NCI-H345 treated with DMSO at 0.1 percent for 48 hours (cell line): Measurements from ENCODE around the gene SMIM41.

Source experiments
- DNase-seq: peaks from one replicate; lab custom pipeline; 2025; ENCODE audit not compliant: unreplicated experiment; lab: John Stamatoyannopoulos, UW

SMIM41 gene

GRCh38 chr12:52145228-52146088 lies 66.0 kb downstream of the SMIM41 start:
- DNase-seq: no peak

DNA sequence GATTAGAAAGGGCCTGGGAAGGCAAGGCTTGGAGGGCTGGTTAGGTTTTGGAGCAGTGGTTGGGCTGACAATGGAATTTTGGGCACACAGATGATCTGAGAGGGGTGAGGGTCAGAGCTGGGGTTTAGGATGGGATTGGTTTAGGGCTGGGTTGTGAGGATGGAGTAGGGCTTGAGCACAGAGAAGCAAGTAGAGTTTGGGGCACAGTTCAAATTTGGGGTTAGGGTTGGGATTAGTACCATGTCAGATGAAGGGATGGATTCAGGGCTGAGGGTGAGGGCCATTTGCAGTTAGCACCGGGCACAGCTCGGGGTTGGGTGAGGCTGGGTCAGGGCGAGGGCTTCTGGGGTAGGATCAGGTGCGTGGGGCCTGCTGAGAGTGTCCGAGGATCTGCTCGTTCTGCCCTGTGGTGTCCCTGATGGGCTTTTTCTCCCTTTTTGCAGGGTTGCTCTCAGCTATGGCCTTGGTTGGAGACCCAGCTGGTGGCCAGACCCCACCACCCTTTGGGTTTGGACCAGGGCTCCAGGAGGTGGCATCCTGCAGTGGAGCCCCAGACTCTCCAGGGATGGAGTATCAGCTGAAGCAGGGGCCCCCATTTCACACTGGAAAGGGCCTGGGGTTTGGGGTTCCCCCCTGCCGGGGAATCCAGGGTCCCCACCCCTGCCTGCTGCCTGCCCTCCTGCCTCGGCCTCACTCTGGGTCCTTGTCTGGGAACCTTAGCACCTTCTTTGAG lies 66.8 kb downstream of the SMIM41 start:
- DNase-seq: no peak

GRCh38 chr12:52146822-52147366 lies 67.4 kb downstream of the SMIM41 start:
- DNase-seq: no peak

GRCh38 chr12:52147367-52147963 lies 68.0 kb downstream of the SMIM41 start:
- no peak for DNase-seq

DNA sequence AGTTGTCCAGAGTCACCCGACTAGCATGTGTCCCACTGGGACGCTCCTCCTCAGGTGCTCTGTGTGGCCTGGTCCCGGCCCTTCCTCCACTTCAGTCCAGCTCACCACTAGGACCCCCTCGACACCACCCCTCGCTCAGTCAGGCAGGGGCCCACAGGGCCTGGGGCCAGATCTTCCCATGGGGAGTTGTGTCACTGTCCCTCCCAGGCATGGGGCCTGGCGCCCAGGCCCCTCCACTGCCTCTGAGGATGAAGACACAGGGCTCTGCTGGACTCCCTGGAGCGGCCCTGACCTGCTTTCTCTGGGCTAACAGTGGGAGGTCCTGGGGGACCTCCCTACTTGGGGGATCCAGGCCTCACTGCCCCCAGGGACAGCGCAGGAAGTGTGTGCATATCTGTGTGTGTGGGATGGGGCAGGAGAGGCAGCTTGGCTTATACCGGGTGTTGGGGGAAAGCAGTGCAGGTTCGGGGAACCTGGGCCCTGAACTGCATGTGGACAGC lies 68.5 kb downstream of the SMIM41 start:
- no peak for DNase-seq

- no peak for DNase-seq
Measured at GRCh38 chr12:52148464-52149181, 69.1 kb downstream of the SMIM41 start.

GRCh38 chr12:52149182-52149641 lies 69.7 kb downstream of the SMIM41 start:
- DNase-seq: no peak

- DNase-seq: no peak
Measured at GRCh38 chr12:52149651-52150241, 70.2 kb downstream of the SMIM41 start.

DNA sequence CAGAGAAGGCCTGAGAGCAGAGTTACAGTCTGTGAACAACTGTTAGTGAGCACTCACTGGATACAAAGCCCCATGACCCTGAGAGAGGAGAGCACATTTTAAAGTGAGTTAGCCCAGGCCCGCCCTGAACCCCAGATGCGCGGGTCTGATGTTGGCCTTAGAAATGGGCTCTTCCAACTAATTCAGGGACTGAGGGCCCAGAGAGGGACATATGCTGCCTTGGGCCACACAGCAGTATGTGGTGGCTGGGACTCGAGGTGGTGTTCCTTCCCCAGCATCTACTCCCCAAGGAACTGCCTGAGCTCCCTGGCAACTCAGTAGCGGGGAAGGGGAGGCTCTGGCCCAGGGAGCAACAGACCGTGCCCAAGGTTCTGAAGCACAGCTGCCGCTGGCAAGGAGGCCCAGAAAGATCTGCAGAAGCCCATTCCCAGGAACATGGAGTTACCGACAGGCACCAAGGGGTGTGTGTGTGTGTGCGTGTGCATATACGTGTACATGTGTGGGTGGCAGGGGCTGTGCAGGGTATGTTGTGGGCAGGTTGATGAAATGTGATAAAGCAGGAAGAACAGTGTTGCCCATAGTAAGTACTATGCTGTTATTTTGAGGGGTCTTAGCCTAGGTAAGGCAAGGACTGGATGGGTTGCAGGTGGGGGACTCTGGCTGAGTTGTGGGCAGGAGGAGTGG lies 71.8 kb downstream of the SMIM41 start:
- DNase-seq: no peak

DNA sequence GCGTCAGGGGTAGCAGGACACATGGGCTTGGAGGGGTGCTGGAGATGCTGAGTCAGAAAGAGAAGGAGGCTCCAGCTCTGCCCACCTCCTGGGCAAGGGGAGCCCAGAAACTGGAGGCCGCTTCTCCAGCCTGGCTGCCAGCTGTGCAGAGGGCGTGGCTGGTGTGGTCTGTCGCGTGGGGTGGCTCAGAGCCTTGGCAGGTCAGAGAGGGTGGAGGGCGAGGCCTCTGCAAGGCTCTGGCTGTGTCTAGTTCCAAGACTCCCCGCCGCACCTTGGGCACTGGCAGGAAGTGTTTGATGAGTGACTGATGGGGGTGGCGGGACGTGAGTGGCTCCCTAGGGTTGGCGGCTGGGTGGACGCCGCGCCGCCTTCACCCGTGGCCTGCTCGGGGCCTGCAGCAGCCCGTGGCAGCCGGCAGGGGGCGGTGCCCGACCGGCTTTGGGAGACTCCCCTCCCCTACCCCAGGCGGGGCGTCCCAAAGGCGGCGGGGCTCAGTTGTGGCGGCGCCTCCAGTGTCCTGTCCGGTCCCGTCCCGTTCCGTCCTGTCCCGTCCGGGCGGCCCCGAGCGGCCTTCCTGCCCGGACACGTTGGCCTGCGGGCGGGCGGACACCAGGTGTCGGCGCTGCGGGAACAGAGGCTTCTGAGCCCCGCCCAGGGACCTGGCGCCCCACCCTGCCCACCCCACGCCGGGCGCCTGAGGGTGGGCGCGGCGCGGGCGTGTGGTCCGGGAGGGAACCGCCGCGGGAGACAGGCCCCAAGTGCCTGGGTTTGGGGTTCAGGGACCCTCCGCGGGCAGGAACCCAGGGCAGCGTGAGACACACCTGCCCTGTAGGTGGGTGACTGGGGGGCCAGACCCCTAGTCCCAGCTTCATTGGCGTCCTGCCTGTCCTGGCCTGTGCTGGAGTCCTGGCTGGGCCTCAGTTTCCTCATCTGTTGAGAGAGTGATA lies 72.6 kb downstream of the SMIM41 start:
- DNase-seq: no peak

DNA sequence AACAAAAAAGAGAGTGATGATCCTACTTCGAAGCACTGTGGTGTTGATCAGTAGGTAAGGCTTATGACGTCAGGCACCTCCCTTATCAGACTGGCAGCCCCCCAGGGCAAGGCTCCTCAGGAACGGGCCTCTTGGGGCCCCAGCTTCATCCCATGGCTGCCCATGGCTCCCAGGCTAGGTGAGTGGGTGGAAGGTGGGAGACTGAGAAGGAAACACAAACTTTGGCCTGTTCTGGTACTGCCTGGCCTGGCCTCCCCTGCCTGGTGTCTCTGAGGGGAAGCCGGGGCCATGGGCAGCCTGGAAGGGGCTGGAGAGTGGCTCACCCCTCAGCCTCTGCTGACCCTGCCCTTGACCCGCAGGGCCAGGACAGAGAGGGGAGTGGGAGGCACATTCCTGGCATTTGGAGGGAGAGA lies 73.4 kb downstream of the SMIM41 start:
- no peak for DNase-seq

GRCh38 chr12:52155048-52155868 lies 75.8 kb downstream of the SMIM41 start:
- DNase-seq: no peak

- DNase-seq: no peak
Measured at GRCh38 chr12:52156311-52156710, 76.8 kb downstream of the SMIM41 start.

- peak; percentile 39 for DNase-seq
Measured at GRCh38 chr12:52156757-52157565, 77.5 kb downstream of the SMIM41 start.

GRCh38 chr12:52157566-52158150 lies 78.2 kb downstream of the SMIM41 start:
- no peak for DNase-seq
